K562 (cell line): ENCODE data around the gene SLC46A3. TPM values are rescaled to one million over a fixed set of nuclear protein-coding genes. Genes with fewer than 3 reads are reported as not detected.

ENCODE experiments used
- ATAC-seq: fragments of 200-7000 bp; cut with Tn5 transposase; 3 replicates; pipeline ENCODE4 v1.9.1; 2020; ENCODE audit warnings: moderate library complexity
- BruUV-seq: library from RNA; stranded (reverse); fragments of 400-500 nt; replicated peaks from 2 replicates; lab custom pipeline; 2021; lab: Mats Ljungman, UMichigan
- CTCF ChIA-PET: fragments of 300-600 bp; formaldehyde crosslinking; extraction: SDS; loops from one replicate; lab custom pipeline; 2021; ENCODE audit warnings: low intra/inter-chr PET ratio; lab: Yijun Ruan, JAX
- POLR2A ChIA-PET: fragments of 300-600, 350-650 bp; sonication (Branson Sonifier 250); formaldehyde crosslinking; extraction: SDS; loops from one replicate; lab custom pipeline; 2021; ENCODE audit warnings: antibody characterized with exemption, inconsistent platforms; lab: Yijun Ruan, JAX
- DNase-seq, 4 experiments: peaks; one replicate each; pipeline versions ENCODE4 v3.0.0 to v3.0.0-alpha.2; 2011 to 2018; ENCODE audit warnings: low spot score in 3 of 4, mixed read lengths in 3 of 4; ENCODE audit errors: extremely low read depth in 1 of 4
- FAIRE-seq: peaks from 2 replicates; lab custom pipeline; 2011; peaks lifted over from hg19 to GRCh38; lab: Jason Lieb, UNC
- H2AFZ ChIP-seq: 2 replicates; pipeline ENCODE4 v1.6.0; 2011; ENCODE audit warnings: low read depth, low read length, control low read depth, inconsistent platforms
- H3K27ac ChIP-seq: fragments of 200-600 bp; 3 replicates; pipeline ENCODE4 v1.8.0; 2011; ENCODE audit warnings: low read depth, mild to moderate bottlenecking, control low read depth, inconsistent platforms, low read length, moderate library complexity, mixed read lengths; ENCODE audit errors: extremely low read depth
- H3K27me3 ChIP-seq, 2 experiments: fragments of 300-600 bp in 1 of 2; 2 replicates in 1 of 2; 3 replicates in 1 of 2; pipeline versions ENCODE4 v1.6.0 to v1.8.0; 2011; ENCODE audit warnings: inconsistent platforms in 2 of 2, low read length in 2 of 2, mild to moderate bottlenecking in 1 of 2, mixed read lengths in 1 of 2, moderate library complexity in 1 of 2; ENCODE audit not compliant: control insufficient read depth in 2 of 2, insufficient read depth in 2 of 2
- H3K36me3 ChIP-seq: fragments of 300-600 bp; 3 replicates; pipeline ENCODE4 v1.8.0; 2011; ENCODE audit warnings: mild to moderate bottlenecking, low read length, inconsistent platforms; ENCODE audit not compliant: control insufficient read depth, insufficient read depth
- H3K4me1 ChIP-seq, 2 experiments: fragments of 200-600 bp in 1 of 2; replicated peaks in 1 of 2; 2 replicates in 1 of 2; 3 replicates in 1 of 2; pipeline versions ENCODE4 v1.5.1 to v1.8.0; 2011; ENCODE audit warnings: inconsistent platforms in 2 of 2, low read length in 2 of 2, mild to moderate bottlenecking in 1 of 2, mixed read lengths in 1 of 2, moderate library complexity in 1 of 2; ENCODE audit not compliant: control insufficient read depth in 2 of 2, insufficient read depth in 2 of 2
- H3K4me2 ChIP-seq: 2 replicates; pipeline ENCODE4 v1.6.1; 2011; ENCODE audit warnings: low read length, control low read depth, inconsistent platforms, mixed read lengths; ENCODE audit not compliant: insufficient read depth
- H3K4me3 ChIP-seq: fragments of 200-600 bp; sonication (generic), shearing (Covaris generic); 2 replicates; pipeline ENCODE4 v1.5.1; 2016; ENCODE audit warnings: control low read depth, inconsistent platforms
- H3K79me2 ChIP-seq: fragments of 200-600 bp; 3 replicates; pipeline ENCODE4 v1.8.0; 2011; ENCODE audit warnings: low read length, inconsistent platforms; ENCODE audit not compliant: control insufficient read depth, insufficient read depth
- H3K9ac ChIP-seq, 2 experiments: 2 replicates each; pipeline versions ENCODE4 v1.6.0 to v1.6.1; 2011; ENCODE audit warnings: low read depth in 2 of 2, low read length in 2 of 2, control low read depth in 1 of 2, inconsistent platforms in 1 of 2, mild to moderate bottlenecking in 1 of 2, mixed read lengths in 1 of 2; ENCODE audit not compliant: insufficient read depth in 1 of 2
- H3K9me1 ChIP-seq: one replicate; pipeline ENCODE4 v1.6.0; 2011; ENCODE audit warnings: inconsistent platforms, mild to moderate bottlenecking, low read length, moderate library complexity; ENCODE audit not compliant: control insufficient read depth, insufficient read depth
- H3K9me3 ChIP-seq: replicated peaks from 2 replicates; pipeline ENCODE4 v1.5.1; 2011; ENCODE audit warnings: low read depth, low read length, inconsistent platforms; ENCODE audit not compliant: control insufficient read depth, insufficient read depth
- H4K20me1 ChIP-seq: replicated peaks from 2 replicates; pipeline ENCODE4 v1.6.1; 2011; ENCODE audit warnings: low read length, inconsistent platforms, mixed read lengths; ENCODE audit not compliant: control insufficient read depth, insufficient read depth
- SMAD1 ChIP-seq: fragments of 150-350 bp; IDR thresholded peaks from 2 replicates; pipeline ENCODE4 v1.6.1; 2014; ENCODE audit warnings: low read length, low read depth; ENCODE audit not compliant: partially characterized antibody
- ZNF263 ChIP-seq: sonication (generic); formaldehyde crosslinking; IDR thresholded peaks from 2 replicates; pipeline ENCODE4 v1.8.0; 2022; ENCODE audit warnings: mild to moderate bottlenecking, missing genetic modification reagents, borderline replicate concordance
- WGBS: fragments of 100-300 bp; shearing (Covaris generic); methylation state at CpG from one replicate; pipeline ENCODE4 v1.1.6; 2016; ENCODE audit warnings: low coverage, mixed read lengths; ENCODE audit not compliant: insufficient coverage; ENCODE audit errors: missing lambda C conversion rate; 5-methylcytosine and 5-hydroxymethylcytosine counted together
- in situ Hi-C: fragments of 300-500 bp; cut with MboI; formaldehyde crosslinking; loops from 4 replicates; pipeline ENCODE4 v1.15.0; 2018; ENCODE audit warnings: inconsistent platforms, mixed read lengths
- intact Hi-C: fragments of 100-400 bp; cut with micrococcal nuclease; formaldehyde crosslinking; loops from 2 replicates; pipeline ENCODE4 v1.14.2; 2022
- polyA plus RNA-seq, 8 experiments: library from polyadenylated mRNA; depleted of rRNA in 4 of 8; stranded (reverse) in 5 of 8; unstranded in 3 of 8; fragments of >200 nt; fragmentation: Nextera tagmentation in 2 of 8; fragmentation: Illumina TruSeq in 1 of 8; extraction: Ambion mirVana in 2 of 8; extraction: Trizol in 1 of 8; gene quantifications; 2 replicates each; pipeline versions ENCODE4 v1.2.1 to v1.2.3, GENCODE V29; 2011 to 2014; ENCODE audit warnings: inconsistent platforms in 1 of 8, missing spikeins in 1 of 8
- total RNA-seq, 7 experiments: library from RNA; depleted of rRNA in 6 of 7; stranded (reverse); fragments of >200 nt in 6 of 7; fragmentation: Illumina TruSeq in 2 of 7; extraction: Trizol in 2 of 7; gene quantifications; 2 replicates each; pipeline versions ENCODE4 v1.2.1 to v1.2.3, GENCODE V29; 2011 to 2021; ENCODE audit warnings: low replicate concordance in 1 of 7
- TF ChIP-seq, protein P1 (sequence below): sonication (generic); formaldehyde crosslinking; IDR thresholded peaks from 2 replicates; pipeline ENCODE4 v1.8.1; 2023; ENCODE audit warnings: mild to moderate bottlenecking, missing genetic modification reagents

Gene SLC46A3
- total and polyA plus RNA-seq, 9 of the 15 experiments (the other 6 are each of a cell fraction or from before 2014, with no cell fraction given): 0.14 to 1.2 (median 0.51) TPM

GRCh38 chr13:28658539-28658795 lies 60.3 kb downstream of the SLC46A3 start:
- H4K20me1 ChIP-seq: no peaks in the 10 kb centered on the region; the same call in 1 of the 2 replicates
- H3K9me3 ChIP-seq: no peaks in the 10 kb centered on the region
- peak overlapping the region; percentile 81 for H3K27ac ChIP-seq
- peak overlapping the region; percentile 80 to 93; a peak in 3 of 4 replicates for H3K9ac ChIP-seq
- H3K9me1 ChIP-seq: no peaks in the 10 kb centered on the region
- 0% methylated on average over 7 of the region's 8 CpGs for WGBS
- ATAC-seq (peak; percentile 54), DNase-seq (peak in 2 of 4 experiments; percentile 14 to 17), FAIRE-seq (no peak)
- H3K36me3 ChIP-seq: peaks cover 36% of the 10 kb centered on the region
- H3K4me3 ChIP-seq: peak overlapping the region; percentile 95
- H3K79me2 ChIP-seq: peaks cover 67% of the 10 kb centered on the region
- peak overlapping the region; percentile 95 for H3K4me2 ChIP-seq
- no peaks in the 10 kb centered on the region for H3K27me3 ChIP-seq
- CTCF ChIA-PET: no interaction called here
- in situ Hi-C loops (no loop called here), intact Hi-C loops (no loop called here)
- H3K4me1 ChIP-seq: peaks cover 4 to 14% of the 10 kb centered on the region in 2 experiments; a peak in 3 of 5 replicates
- H2AFZ ChIP-seq: peak overlapping the region; percentile 91
- TF ChIP-seq, protein P1, sequence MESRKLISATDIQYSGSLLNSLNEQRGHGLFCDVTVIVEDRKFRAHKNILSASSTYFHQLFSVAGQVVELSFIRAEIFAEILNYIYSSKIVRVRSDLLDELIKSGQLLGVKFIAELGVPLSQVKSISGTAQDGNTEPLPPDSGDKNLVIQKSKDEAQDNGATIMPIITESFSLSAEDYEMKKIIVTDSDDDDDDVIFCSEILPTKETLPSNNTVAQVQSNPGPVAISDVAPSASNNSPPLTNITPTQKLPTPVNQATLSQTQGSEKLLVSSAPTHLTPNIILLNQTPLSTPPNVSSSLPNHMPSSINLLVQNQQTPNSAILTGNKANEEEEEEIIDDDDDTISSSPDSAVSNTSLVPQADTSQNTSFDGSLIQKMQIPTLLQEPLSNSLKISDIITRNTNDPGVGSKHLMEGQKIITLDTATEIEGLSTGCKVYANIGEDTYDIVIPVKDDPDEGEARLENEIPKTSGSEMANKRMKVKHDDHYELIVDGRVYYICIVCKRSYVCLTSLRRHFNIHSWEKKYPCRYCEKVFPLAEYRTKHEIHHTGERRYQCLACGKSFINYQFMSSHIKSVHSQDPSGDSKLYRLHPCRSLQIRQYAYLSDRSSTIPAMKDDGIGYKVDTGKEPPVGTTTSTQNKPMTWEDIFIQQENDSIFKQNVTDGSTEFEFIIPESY (CRISPR knock-in tag): no peak
- TF ChIP-seq SMAD1: peak; percentile 5
- TF ChIP-seq ZNF263 (CRISPR knock-in tag): 0 out of 2 replicates have a peak, but pooled peaks have one; percentile 3
- POLR2A ChIA-PET: interaction anchor here (0.6 to 2.1 kb wide), 5 partner anchors 17 to 361 kb away, joined by 3 to 8 read pairs (median 3); no protein-coding TSS in a partner anchor
- no TSS peak for BruUV-seq
